T-helper 17 cell (primary cell): ENCODE data around the gene PANK1. TPM values are rescaled to one million over a fixed set of nuclear protein-coding genes. Genes with fewer than 3 reads are reported as not detected.

ENCODE experiments used
- ATAC-seq: fragments of 150-1000 bp; cut with Tn5 transposase; 2 replicates; pipeline ENCODE4 v1.10.0; 2021; ENCODE audit warnings: mild to moderate bottlenecking, moderate library complexity
- DNase-seq, 3 donors: peaks; one replicate each; pipeline versions ENCODE4 v3.0.0 to v3.0.0-alpha.2; 2020 to 2021
- H3K9me3 ChIP-seq: one replicate; pipeline ENCODE4 v1.7.0; 2013; ENCODE audit warnings: low read length, mild to moderate bottlenecking; ENCODE audit not compliant: control insufficient read depth, poor library complexity, severe bottlenecking
- H3K27ac Mint-ChIP-seq: one replicate; pipeline ENCODE4 v1.8.0; 2022; ENCODE audit warnings: mild to moderate bottlenecking, moderate library complexity, mixed read lengths
- H3K27me3 Mint-ChIP-seq: one replicate; pipeline ENCODE4 v1.8.0; 2022; ENCODE audit warnings: mixed read lengths
- H3K36me3 Mint-ChIP-seq: one replicate; pipeline ENCODE4 v1.8.0; 2022; ENCODE audit warnings: low read depth, mixed read lengths
- H3K4me1 Mint-ChIP-seq: one replicate; pipeline ENCODE4 v1.8.0; 2022; ENCODE audit warnings: mild to moderate bottlenecking, mixed read lengths
- H3K4me3 Mint-ChIP-seq: one replicate; pipeline ENCODE4 v1.8.0; 2022; ENCODE audit warnings: mild to moderate bottlenecking, moderate library complexity, mixed read lengths
- total RNA-seq, 4 donors: library from RNA in 2 of 4; stranded (reverse) in 2 of 4; gene quantifications; one replicate each; pipeline ENCODE4 v1.2.3 and lab custom pipeline; 2022 to 2026

The PANK1 gene
- total RNA-seq, result 1 to 10 TPM; 1.2 to 1.6 TPM
- total RNA-seq (lab: John Stamatoyannopoulos, UW), result 7.8 reads per million in 2 donors

DNA sequence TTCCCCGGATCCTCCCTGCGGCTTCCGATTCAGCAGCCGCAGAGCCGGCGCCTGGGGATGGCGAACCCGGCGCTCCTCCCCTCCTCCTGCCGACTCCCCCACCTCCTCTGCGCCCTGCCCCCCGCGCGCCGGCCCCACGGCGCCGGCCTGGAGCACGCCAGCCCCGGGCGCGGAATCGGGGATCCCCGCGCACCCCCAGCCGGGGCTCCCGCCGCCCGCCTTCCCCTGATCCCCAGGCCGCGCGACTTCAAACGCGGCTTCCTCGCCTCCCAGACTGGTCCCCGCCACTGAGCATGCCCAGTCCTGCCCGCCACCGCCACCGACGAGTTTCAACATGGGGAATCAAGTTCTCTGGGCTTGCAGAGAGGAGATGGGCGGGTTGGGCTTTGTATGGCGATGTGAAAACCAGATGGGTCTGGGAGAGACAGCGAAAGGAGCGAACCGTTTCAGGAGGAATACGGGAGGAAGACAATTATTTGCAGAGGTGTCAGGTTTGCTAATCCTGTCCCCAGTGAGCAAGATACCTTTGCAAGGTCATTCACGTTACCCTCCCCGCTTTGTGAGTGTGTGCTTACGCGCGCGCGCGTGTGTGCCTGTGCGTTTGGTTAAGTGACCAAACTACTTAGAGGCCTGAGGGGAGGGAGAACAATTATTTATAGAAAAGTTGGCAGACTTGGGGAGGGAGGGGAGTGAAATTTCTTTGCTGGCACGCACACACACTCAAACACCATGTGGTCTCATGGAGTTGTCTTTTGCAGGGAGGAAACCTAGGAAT, at the start of gene PANK1:
TSS of gene PANK1 (minus strand) at position 276 of the 775 bp plus-strand sequence. CDS start 351 bp downstream, outside the sequence.
- DNase-seq, result peak; percentile 60 to 68 (median 63)
- peak; percentile 65 for ATAC-seq
- Mint-ChIP-seq H3K27me3 (peaks cover 23% of the 10 kb centered on the region), H3K27ac (peak within 1 kb of the TSS; percentile 24), H3K36me3 (no peaks in the 10 kb centered on the region), H3K4me1 (peaks cover 10% of the 10 kb centered on the region), H3K4me3 (no peak within 1 kb of the TSS)
- no peaks in the 10 kb centered on the region for H3K9me3 ChIP-seq

GRCh38 chr10:89693176-89693575, 48.1 kb upstream of the PANK1 start:
- H3K27me3 Mint-ChIP-seq, result peaks cover 4% of the 10 kb centered on the region
- H3K36me3 Mint-ChIP-seq, result no peaks in the 10 kb centered on the region
- no peak overlapping the region for H3K27ac Mint-ChIP-seq
- ATAC-seq, result no peak
- no peaks in the 10 kb centered on the region for H3K4me1 Mint-ChIP-seq
- H3K4me3 Mint-ChIP-seq, result no peak overlapping the region
- no peaks in the 10 kb centered on the region for H3K9me3 ChIP-seq
- no peak for DNase-seq

GRCh38 chr10:89692416-89692815, 47.4 kb upstream of the PANK1 start:
- DNase-seq (no peak), ATAC-seq (no peak)
- H3K4me3 Mint-ChIP-seq, result no peak overlapping the region
- no peak overlapping the region for H3K27ac Mint-ChIP-seq
- H3K4me1 Mint-ChIP-seq, result no peaks in the 10 kb centered on the region
- peaks cover 10% of the 10 kb centered on the region for H3K27me3 Mint-ChIP-seq
- H3K36me3 Mint-ChIP-seq, result no peaks in the 10 kb centered on the region
- H3K9me3 ChIP-seq, result no peaks in the 10 kb centered on the region

DNA sequence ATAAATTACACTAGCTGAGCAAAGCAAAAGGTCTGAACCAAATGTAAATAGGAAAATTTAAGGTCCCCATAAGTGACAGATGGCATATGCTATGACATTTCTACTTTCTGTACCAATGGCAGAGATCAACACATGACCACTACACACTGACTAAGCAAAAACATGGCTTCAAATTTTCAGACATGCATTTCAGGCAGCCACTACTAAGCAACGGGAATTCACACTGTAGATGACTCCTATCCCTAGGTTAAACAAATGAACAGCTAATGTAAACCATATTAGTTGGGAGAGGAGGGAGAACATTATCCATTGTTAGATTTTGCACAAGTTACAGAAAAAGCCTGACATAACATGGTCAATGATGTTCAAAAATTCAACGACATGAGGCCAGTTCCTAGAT, 45.0 kb upstream of the PANK1 start:
- Mint-ChIP-seq H3K27me3 (peaks cover 24% of the 10 kb centered on the region), H3K27ac (no peak overlapping the region), H3K4me1 (peaks cover 2% of the 10 kb centered on the region), H3K4me3 (no peak overlapping the region), H3K36me3 (peaks cover 2% of the 10 kb centered on the region)
- ATAC-seq (no peak), DNase-seq (no peak)
- no peaks in the 10 kb centered on the region for H3K9me3 ChIP-seq

- Mint-ChIP-seq H3K27ac (no peak overlapping the region), H3K4me3 (no peak overlapping the region), H3K27me3 (peaks cover 41% of the 10 kb centered on the region), H3K36me3 (peaks cover 2% of the 10 kb centered on the region), H3K4me1 (peaks cover 2% of the 10 kb centered on the region)
- no peak for ATAC-seq
- H3K9me3 ChIP-seq, result no peaks in the 10 kb centered on the region
- DNase-seq, result no peak
Observed at GRCh38 chr10:89685936-89686335, 40.9 kb upstream of the PANK1 start.

DNA sequence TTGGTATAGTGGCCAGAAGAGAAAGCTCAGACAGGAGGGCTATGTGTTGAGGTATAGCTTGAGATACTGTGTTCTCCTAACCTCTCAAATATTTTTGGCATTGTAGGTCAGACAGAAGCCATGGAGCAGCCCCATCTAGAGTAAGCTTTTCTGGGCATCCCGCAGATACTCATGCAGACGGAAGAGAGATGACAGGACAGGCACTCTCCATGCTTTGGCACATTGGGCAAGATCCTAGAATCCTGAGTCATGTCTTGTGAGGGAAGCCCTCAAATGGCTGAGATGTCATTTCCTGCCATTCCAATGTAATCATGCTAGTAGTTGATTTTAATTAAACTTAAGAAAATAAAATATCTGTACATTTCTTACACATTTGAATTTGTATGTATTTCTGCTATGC, 39.6 kb upstream of the PANK1 start:
- peaks cover 2% of the 10 kb centered on the region for H3K4me1 Mint-ChIP-seq
- peaks cover 2% of the 10 kb centered on the region for H3K36me3 Mint-ChIP-seq
- H3K4me3 Mint-ChIP-seq, result no peak overlapping the region
- peaks cover 51% of the 10 kb centered on the region for H3K27me3 Mint-ChIP-seq
- DNase-seq (no peak), ATAC-seq (no peak)
- H3K9me3 ChIP-seq, result no peaks in the 10 kb centered on the region
- no peak overlapping the region for H3K27ac Mint-ChIP-seq

GRCh38 chr10:89683883-89684282, 38.8 kb upstream of the PANK1 start:
- no peaks in the 10 kb centered on the region for H3K9me3 ChIP-seq
- H3K36me3 Mint-ChIP-seq, result peaks cover 2% of the 10 kb centered on the region
- no peak for DNase-seq
- no peak overlapping the region for H3K4me3 Mint-ChIP-seq
- no peak overlapping the region for H3K27ac Mint-ChIP-seq
- ATAC-seq, result no peak
- peaks cover 2% of the 10 kb centered on the region for H3K4me1 Mint-ChIP-seq
- peaks cover 51% of the 10 kb centered on the region for H3K27me3 Mint-ChIP-seq

GRCh38 chr10:89679986-89680385, 34.9 kb upstream of the PANK1 start:
- H3K9me3 ChIP-seq, result no peaks in the 10 kb centered on the region
- DNase-seq (no peak), ATAC-seq (no peak)
- no peaks in the 10 kb centered on the region for H3K4me1 Mint-ChIP-seq
- H3K27ac Mint-ChIP-seq, result no peak overlapping the region
- H3K4me3 Mint-ChIP-seq, result no peak overlapping the region
- H3K27me3 Mint-ChIP-seq, result peaks cover 31% of the 10 kb centered on the region
- no peaks in the 10 kb centered on the region for H3K36me3 Mint-ChIP-seq

DNA sequence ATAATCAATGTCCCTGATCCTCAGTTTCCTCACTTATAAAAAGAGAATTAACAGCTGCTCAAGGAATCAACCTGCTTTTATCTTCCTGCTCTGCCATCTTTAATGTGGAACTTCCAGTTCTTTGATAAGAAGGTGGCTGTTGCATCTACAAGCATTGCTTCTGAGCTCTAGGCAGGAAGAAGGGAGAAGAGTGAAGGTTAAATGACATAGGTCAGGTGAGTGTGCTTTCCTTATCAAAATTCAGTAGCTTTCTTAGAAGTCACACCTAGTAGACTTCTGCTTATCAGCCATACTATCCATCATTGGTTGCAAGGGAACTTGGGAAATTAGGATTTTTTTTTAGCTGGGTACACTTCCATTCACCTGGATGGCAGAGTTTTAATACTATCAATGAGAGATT, 32.3 kb upstream of the PANK1 start:
- no peak for DNase-seq
- ATAC-seq, result no peak
- Mint-ChIP-seq H3K4me1 (no peaks in the 10 kb centered on the region), H3K27ac (no peak overlapping the region), H3K36me3 (no peaks in the 10 kb centered on the region), H3K27me3 (peaks cover 21% of the 10 kb centered on the region), H3K4me3 (no peak overlapping the region)
- H3K9me3 ChIP-seq, result no peaks in the 10 kb centered on the region

DNA sequence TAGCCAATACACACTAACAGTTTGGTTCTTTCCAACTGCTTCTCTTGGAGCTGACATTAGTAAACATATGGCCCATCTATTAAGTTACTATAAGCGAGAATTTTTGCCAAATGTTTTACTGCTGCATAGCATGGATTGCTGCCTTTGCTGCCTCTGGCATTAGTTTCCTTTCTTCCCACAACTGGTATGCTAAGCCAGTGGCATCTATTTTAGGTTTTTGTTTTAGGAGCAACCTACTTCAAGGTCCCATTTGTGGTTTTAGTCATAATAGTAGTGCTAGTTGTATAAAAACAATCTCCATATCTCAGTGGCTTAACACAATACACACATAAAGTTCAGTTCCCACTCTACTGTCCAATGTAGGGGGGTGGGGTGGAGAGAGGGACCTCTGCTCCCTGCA, 25.9 kb upstream of the PANK1 start:
- Mint-ChIP-seq H3K36me3 (no peaks in the 10 kb centered on the region), H3K4me1 (peaks cover 6% of the 10 kb centered on the region), H3K27me3 (peaks cover 32% of the 10 kb centered on the region), H3K27ac (no peak overlapping the region), H3K4me3 (no peak overlapping the region)
- no peaks in the 10 kb centered on the region for H3K9me3 ChIP-seq
- ATAC-seq (no peak), DNase-seq (no peak)

DNA sequence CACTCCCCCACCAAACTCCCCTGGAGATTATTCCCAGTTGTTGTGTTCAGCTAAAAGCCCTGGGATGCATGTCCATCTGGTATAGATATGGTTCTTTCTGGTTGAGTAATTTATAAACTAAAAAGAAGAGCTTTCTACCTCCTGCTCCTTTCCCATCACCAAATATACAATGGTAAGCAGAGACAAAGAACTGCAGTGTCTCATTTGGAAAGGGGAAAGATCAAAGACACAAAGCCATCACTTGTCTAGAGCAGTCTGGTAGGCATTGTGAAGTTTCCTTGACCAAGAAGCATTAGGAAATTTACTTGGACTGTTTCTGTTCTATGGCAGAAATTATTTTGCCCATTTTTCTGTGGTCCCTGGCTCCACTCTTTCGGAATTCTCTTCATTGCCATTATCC, 24.9 kb upstream of the PANK1 start:
- H3K36me3 Mint-ChIP-seq, result no peaks in the 10 kb centered on the region
- H3K4me1 Mint-ChIP-seq, result peaks cover 6% of the 10 kb centered on the region
- no peak for DNase-seq
- no peak for ATAC-seq
- H3K9me3 ChIP-seq, result no peaks in the 10 kb centered on the region
- peaks cover 30% of the 10 kb centered on the region for H3K27me3 Mint-ChIP-seq
- H3K4me3 Mint-ChIP-seq, result no peak overlapping the region
- no peak overlapping the region for H3K27ac Mint-ChIP-seq

- DNase-seq, result no peak
- Mint-ChIP-seq H3K36me3 (no peaks in the 10 kb centered on the region), H3K27ac (no peak overlapping the region), H3K4me3 (no peak overlapping the region), H3K27me3 (peaks cover 30% of the 10 kb centered on the region), H3K4me1 (peaks cover 6% of the 10 kb centered on the region)
- ATAC-seq, result no peak
- H3K9me3 ChIP-seq, result no peaks in the 10 kb centered on the region
Observed at GRCh38 chr10:89668386-89669071, 23.5 kb upstream of the PANK1 start.

- H3K9me3 ChIP-seq, result no peaks in the 10 kb centered on the region
- peaks cover 33% of the 10 kb centered on the region for H3K27me3 Mint-ChIP-seq
- ATAC-seq (no peak), DNase-seq (no peak)
- peaks cover 6% of the 10 kb centered on the region for H3K4me1 Mint-ChIP-seq
- H3K4me3 Mint-ChIP-seq, result no peak overlapping the region
- H3K27ac Mint-ChIP-seq, result no peak overlapping the region
- no peaks in the 10 kb centered on the region for H3K36me3 Mint-ChIP-seq
Observed at GRCh38 chr10:89666138-89666537, 21.1 kb upstream of the PANK1 start.

- H3K27me3 Mint-ChIP-seq, result peaks cover 26% of the 10 kb centered on the region
- DNase-seq, result no peak
Observed at GRCh38 chr10:89665302-89665701, 20.3 kb upstream of the PANK1 start.

More at GRCh38 chr10:89665302-89665701, 20.3 kb upstream of the PANK1 start:
- no peaks in the 10 kb centered on the region for H3K9me3 ChIP-seq
- Mint-ChIP-seq H3K4me1 (peaks cover 6% of the 10 kb centered on the region), H3K27ac (no peak overlapping the region), H3K36me3 (no peaks in the 10 kb centered on the region), H3K4me3 (no peak overlapping the region)
- no peak for ATAC-seq
